Right cardiac atrium (tissue), 5 donors: ENCODE measurements around the gene SORL1. TPM values are rescaled to one million over a fixed set of nuclear protein-coding genes. Genes with fewer than 3 reads are reported as not detected.

Source experiments
- ATAC-seq, 2 donors: fragments of 200-7000 bp; cut with Tn5 transposase; one replicate each; pipeline versions ENCODE4 v1.8.0 to v1.9.1; 2020; ENCODE audit warnings: moderate library complexity in 2 of 2, mild to moderate bottlenecking in 1 of 2
- DNase-seq, 3 donors: peaks; one replicate each; pipeline ENCODE4 v3.0.0-alpha.2; 2020
- H3K27ac ChIP-seq: one replicate; pipeline ENCODE4 v1.5.1; 2013; ENCODE audit warnings: mild to moderate bottlenecking, low read length, control low read depth, moderate library complexity
- H3K27me3 ChIP-seq: one replicate; pipeline ENCODE4 v1.6.1; 2013; ENCODE audit not compliant: control insufficient read depth, insufficient read depth
- H3K4me1 ChIP-seq: one replicate; pipeline ENCODE4 v1.6.1; 2013; ENCODE audit warnings: low read length; ENCODE audit not compliant: control insufficient read depth, insufficient read depth
- H3K4me3 ChIP-seq: one replicate; pipeline ENCODE4 v1.5.1; 2013; ENCODE audit warnings: low read length, control low read depth
- H3K9me3 ChIP-seq: one replicate; pipeline ENCODE4 v1.6.1; 2013; ENCODE audit warnings: low read length; ENCODE audit not compliant: control insufficient read depth
- WGBS: extraction: QIAGEN DNeasy Blood & Tissue Kit; methylation state at CpG from one replicate; pipeline ENCODE4 v1.1.7; 2013; 5-methylcytosine and 5-hydroxymethylcytosine counted together
- intact Hi-C, 4 donors: fragments of 100-400 bp; cut with DNase I; formaldehyde crosslinking; loops; one replicate each; pipeline versions ENCODE4 v1.11.0 to v1.14.0; 2022 to 2023
- polyA plus RNA-seq: library from polyadenylated mRNA; stranded (reverse); fragments of 200-250 nt; gene quantifications from one replicate; pipeline ENCODE4 v1.2.3, GENCODE V29; 2013
- total RNA-seq, 4 donors: library from RNA; stranded (reverse); fragmentation: NEBNext Ultra II Directional; extraction: Animal tissue kit (Norgen Biotek cat#: 25700); gene quantifications; one replicate each; pipeline ENCODE4 v1.2.1, GENCODE V29; 2021
- donor health status: healthy with polysubstance abuse.
- donor health status: DM: no; HTN: yes; CAD: no.
- donor health status: DM: no; HTN: no; CAD: no.
- donor health status: DM: no; HTN: yes; CAD: no; lungs with severe emphysema.
- donor health status: DM: yes; HTN: yes; CAD: no.

Gene SORL1
- total and polyA plus RNA-seq, 5 donors: 0.57 to 9.2 (median 5.3) TPM

GRCh38 chr11:121578251-121578976, 126.3 kb downstream of the SORL1 start:
- Histone ChIP-seq H3K9me3 (no peaks in the 10 kb centered on the region), H3K4me1 (peaks cover 4% of the 10 kb centered on the region), H3K27me3 (no peaks in the 10 kb centered on the region), H3K27ac (no peak overlapping the region), H3K4me3 (no peak overlapping the region)
- no peak for ATAC-seq
- DNase-seq: no peak
- intact Hi-C loops: loop anchor here in 2 of 4 donors (10.0 kb wide), 1 partner anchor 124 kb away; the partner anchor contains the start of genes SORL1 (in 2 of the 2) and SORL1-AS1 (in 2 of the 2)
- 53% methylated on average over 10 of the region's 10 CpGs for WGBS

- no peak for ATAC-seq
- H3K27me3 ChIP-seq: no peaks in the 10 kb centered on the region
- no peak overlapping the region for H3K4me3 ChIP-seq
- no peak overlapping the region for H3K27ac ChIP-seq
- DNase-seq: no peak
- intact Hi-C loops: no loop called here
- H3K9me3 ChIP-seq: no peaks in the 10 kb centered on the region
- 92% methylated on average over 4 of the region's 4 CpGs for WGBS
- H3K4me1 ChIP-seq: peaks cover 4% of the 10 kb centered on the region
Measured at GRCh38 chr11:121580154-121580553, 128.0 kb downstream of the SORL1 start.

GRCh38 chr11:121581607-121582006, 129.5 kb downstream of the SORL1 start:
- no peak overlapping the region for H3K27ac ChIP-seq
- no peak overlapping the region for H3K4me3 ChIP-seq
- peaks cover 4% of the 10 kb centered on the region for H3K4me1 ChIP-seq
- H3K27me3 ChIP-seq: no peaks in the 10 kb centered on the region
- DNase-seq (no peak), ATAC-seq (no peak)
- WGBS: 86% methylated on average over 4 of the region's 4 CpGs
- intact Hi-C loops: no loop called here
- no peaks in the 10 kb centered on the region for H3K9me3 ChIP-seq

GRCh38 chr11:121582296-121582695, 130.2 kb downstream of the SORL1 start:
- no peak for DNase-seq
- no peak for ATAC-seq
- no peaks in the 10 kb centered on the region for H3K9me3 ChIP-seq
- no peak overlapping the region for H3K27ac ChIP-seq
- no peak overlapping the region for H3K4me3 ChIP-seq
- intact Hi-C loops: no loop called here
- no peaks in the 10 kb centered on the region for H3K27me3 ChIP-seq
- H3K4me1 ChIP-seq: peaks cover 4% of the 10 kb centered on the region
- WGBS: 21% methylated on average over 4 of the region's 4 CpGs

- intact Hi-C loops: no loop called here
- H3K4me1 ChIP-seq: peaks cover 4% of the 10 kb centered on the region
- no peak overlapping the region for H3K27ac ChIP-seq
- no peaks in the 10 kb centered on the region for H3K27me3 ChIP-seq
- ATAC-seq (no peak), DNase-seq (no peak)
- H3K9me3 ChIP-seq: no peaks in the 10 kb centered on the region
- WGBS: 92% methylated on average over 3 of the region's 3 CpGs
- no peak overlapping the region for H3K4me3 ChIP-seq
Measured at GRCh38 chr11:121583825-121584224, 131.7 kb downstream of the SORL1 start.

- DNase-seq: no peak
- Histone ChIP-seq H3K9me3 (no peaks in the 10 kb centered on the region), H3K27ac (no peak overlapping the region), H3K4me3 (no peak overlapping the region), H3K27me3 (no peaks in the 10 kb centered on the region), H3K4me1 (peaks cover 4% of the 10 kb centered on the region)
- no peak for ATAC-seq
- WGBS: 95% methylated on average over 2 of the region's 2 CpGs
- intact Hi-C loops: no loop called here
Measured at GRCh38 chr11:121586750-121587149, 134.6 kb downstream of the SORL1 start.

GRCh38 chr11:121587182-121587581, 135.1 kb downstream of the SORL1 start:
- intact Hi-C loops: no loop called here
- Histone ChIP-seq H3K27me3 (no peaks in the 10 kb centered on the region), H3K9me3 (no peaks in the 10 kb centered on the region), H3K4me3 (no peak overlapping the region), H3K4me1 (peaks cover 3% of the 10 kb centered on the region), H3K27ac (no peak overlapping the region)
- no peak for ATAC-seq
- no peak for DNase-seq
- WGBS: 69% methylated on average over 2 of the region's 2 CpGs

- Histone ChIP-seq H3K9me3 (no peaks in the 10 kb centered on the region), H3K4me3 (no peak overlapping the region), H3K27ac (no peak overlapping the region), H3K27me3 (no peaks in the 10 kb centered on the region), H3K4me1 (no peaks in the 10 kb centered on the region)
- intact Hi-C loops: no loop called here
- WGBS: 67% methylated on average over 8 of the region's 8 CpGs
- no peak for DNase-seq
- no peak for ATAC-seq
Measured at GRCh38 chr11:121588747-121589146, 136.6 kb downstream of the SORL1 start.

GRCh38 chr11:121589946-121590537, 137.9 kb downstream of the SORL1 start:
- Histone ChIP-seq H3K27ac (no peak overlapping the region), H3K9me3 (no peaks in the 10 kb centered on the region), H3K27me3 (no peaks in the 10 kb centered on the region), H3K4me1 (no peaks in the 10 kb centered on the region), H3K4me3 (no peak overlapping the region)
- 77% methylated on average over 5 of the region's 5 CpGs for WGBS
- DNase-seq: no peak
- peak in 1 of 2 donors; percentile 18 for ATAC-seq
- intact Hi-C loops: loop anchor here (2.0 to 10.0 kb wide), 5 partner anchors 268 to 348 kb away; no protein-coding TSS in a partner anchor

- ATAC-seq: peak in 1 of 2 donors; percentile 18
- H3K9me3 ChIP-seq: no peaks in the 10 kb centered on the region
- DNase-seq: no peak
- intact Hi-C loops: loop anchor here (1.0 to 10.0 kb wide), 6 partner anchors 269 to 349 kb away; no protein-coding TSS in a partner anchor
- 87% methylated on average over 12 of the region's 12 CpGs for WGBS
- H3K4me3 ChIP-seq: no peak overlapping the region
- H3K27ac ChIP-seq: no peak overlapping the region
- no peaks in the 10 kb centered on the region for H3K27me3 ChIP-seq
- H3K4me1 ChIP-seq: no peaks in the 10 kb centered on the region
Measured at GRCh38 chr11:121590772-121591404, 138.8 kb downstream of the SORL1 start.

- DNase-seq (peak in 1 of 3 donors; percentile 40), ATAC-seq (peak; percentile 74 to 79)
- WGBS: 21% methylated on average over 3 of the region's 3 CpGs
- no peaks in the 10 kb centered on the region for H3K9me3 ChIP-seq
- H3K4me3 ChIP-seq: no peak overlapping the region
- no peaks in the 10 kb centered on the region for H3K4me1 ChIP-seq
- H3K27ac ChIP-seq: no peak overlapping the region
- intact Hi-C loops: loop anchor here (1.0 to 10.0 kb wide), 6 partner anchors 269 to 349 kb away; no protein-coding TSS in a partner anchor
- no peaks in the 10 kb centered on the region for H3K27me3 ChIP-seq
Measured at GRCh38 chr11:121591405-121592033, 139.4 kb downstream of the SORL1 start.
